HG02970 (cell line): Measurements from ENCODE around the gene NAA15.
A peak's percentile ranks its signal among the peaks of the same experiment; 100 is the strongest.
"Not testable (repeated sequence)": the region's sequence is repeated elsewhere in the genome, so short reads cannot be mapped to it uniquely, and the experiment has no call there.

Experiments
- ATAC-seq: cut with Tn5 transposase; IDR thresholded peaks from one replicate; pipeline ENCODE4 v1.9.1; 2021; ENCODE audit warnings: mild to moderate bottlenecking, moderate library complexity, moderate number of reproducible peaks; ENCODE audit not compliant: unreplicated experiment, low FRiP score

Gene NAA15

GRCh38 chr4:139443661-139444060 lies 142.4 kb downstream of the NAA15 start:
- no peak for ATAC-seq

GRCh38 chr4:139444881-139445280 lies 143.6 kb downstream of the NAA15 start:
- ATAC-seq, result not testable (repeated sequence)

GRCh38 chr4:139447078-139447477 lies 145.8 kb downstream of the NAA15 start:
- ATAC-seq, result not testable (repeated sequence)

DNA sequence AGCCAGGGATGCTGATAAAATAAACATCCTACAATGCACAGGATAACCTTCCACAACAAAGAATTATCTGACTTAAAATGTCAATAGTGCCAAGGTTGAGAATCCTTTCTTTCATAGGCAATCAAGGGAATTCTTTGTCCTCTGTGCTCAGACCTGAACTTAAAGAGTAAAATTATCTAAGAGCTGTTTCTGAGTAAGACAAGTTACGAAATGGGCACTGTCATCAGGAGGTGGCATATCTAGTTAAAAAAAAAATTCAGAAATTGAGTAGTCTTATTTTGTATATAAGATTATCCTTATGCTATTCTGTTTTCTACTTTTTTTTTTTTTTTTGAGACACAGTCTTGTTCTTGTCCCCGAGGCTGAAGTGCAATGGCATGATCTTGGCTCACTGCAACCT lies 149.3 kb downstream of the NAA15 start:
- ATAC-seq, result no peak

DNA sequence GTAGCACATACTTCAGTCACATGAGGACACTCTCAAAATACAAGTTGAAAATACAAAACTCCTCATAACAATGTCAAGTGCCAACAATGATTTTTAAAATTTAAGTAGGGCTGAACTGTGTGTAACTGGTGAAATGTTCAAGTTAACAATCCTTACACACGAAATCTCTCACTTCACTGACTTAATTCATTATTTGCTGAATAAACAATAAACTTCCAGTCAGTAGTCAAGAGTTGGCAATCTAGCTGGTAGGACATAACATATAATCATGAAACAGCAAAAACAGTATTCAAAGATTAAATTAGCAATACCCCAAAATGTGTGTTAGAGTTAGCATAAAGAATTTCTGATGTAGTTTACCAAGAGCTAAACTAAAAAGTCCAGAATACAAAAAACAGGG lies 150.7 kb downstream of the NAA15 start:
- ATAC-seq, result no peak

DNA sequence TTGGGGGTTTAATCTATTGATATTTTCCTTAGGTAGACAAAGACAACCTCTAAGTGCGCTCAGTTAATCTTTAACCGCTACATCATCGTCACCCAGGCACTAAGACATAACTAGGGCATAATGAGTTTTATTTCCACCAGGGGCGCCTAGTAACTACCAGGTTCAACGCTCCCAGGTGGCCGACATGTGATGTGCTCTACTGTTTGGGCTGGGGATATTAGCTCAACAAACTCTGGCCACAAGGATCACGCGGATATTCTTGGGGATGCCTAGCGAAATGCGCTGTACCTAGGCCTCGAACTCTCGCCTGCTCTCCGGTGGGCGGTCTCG lies 151.7 kb downstream of the NAA15 start:
- peak; percentile 45 for ATAC-seq

GRCh38 chr4:139453371-139454110 lies 152.2 kb downstream of the NAA15 start:
- peak; percentile 91 for ATAC-seq

GRCh38 chr4:139454111-139455045 lies 153.1 kb downstream of the NAA15 start, which contains the start of gene RAB33B:
Gene RAB33B (plus strand): TSS chr4:139454121. CDS start chr4:139454196, 75 bp downstream.
- ATAC-seq, result no peak

- no peak for ATAC-seq
Observed at GRCh38 chr4:139455126-139455538, 153.8 kb downstream of the NAA15 start.

GRCh38 chr4:139457318-139457717 lies 156.0 kb downstream of the NAA15 start:
- ATAC-seq, result no peak

GRCh38 chr4:139458543-139458942 lies 157.2 kb downstream of the NAA15 start:
- ATAC-seq, result no peak

GRCh38 chr4:139458999-139459398 lies 157.7 kb downstream of the NAA15 start:
- ATAC-seq, result no peak

- no peak for ATAC-seq
Observed at GRCh38 chr4:139460565-139460964, 159.3 kb downstream of the NAA15 start.

DNA sequence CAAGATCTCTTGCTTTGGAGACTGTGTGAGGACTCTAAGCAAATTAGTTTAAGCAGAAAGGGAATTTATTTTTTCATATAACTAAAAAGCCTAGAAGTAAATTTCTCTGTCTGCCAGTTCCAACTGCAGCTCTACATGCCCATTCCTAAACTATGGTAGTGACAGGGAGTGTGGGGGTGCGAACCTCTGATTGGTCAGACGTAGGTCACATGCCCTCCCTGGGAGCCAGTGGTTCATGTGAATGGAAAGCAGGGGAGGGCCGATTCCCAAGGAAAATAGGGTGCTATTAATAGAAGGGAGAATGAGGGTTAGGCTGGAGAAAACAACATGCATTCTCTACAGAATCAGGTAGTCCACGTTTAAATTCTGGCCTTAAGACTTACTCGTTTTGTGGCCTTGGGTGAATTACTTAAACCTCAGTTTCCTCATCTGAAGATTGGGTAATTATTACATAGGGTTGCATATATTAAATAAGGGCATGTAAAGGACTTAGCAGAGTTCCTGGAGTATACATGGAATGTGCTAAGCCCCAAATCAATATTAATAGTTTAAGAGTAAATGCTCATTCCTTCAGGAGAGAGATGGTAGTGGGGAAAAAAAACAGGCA lies 159.8 kb downstream of the NAA15 start:
- ATAC-seq, result no peak

- not testable (repeated sequence) for ATAC-seq
Observed at GRCh38 chr4:139464512-139464911, 163.2 kb downstream of the NAA15 start.

DNA sequence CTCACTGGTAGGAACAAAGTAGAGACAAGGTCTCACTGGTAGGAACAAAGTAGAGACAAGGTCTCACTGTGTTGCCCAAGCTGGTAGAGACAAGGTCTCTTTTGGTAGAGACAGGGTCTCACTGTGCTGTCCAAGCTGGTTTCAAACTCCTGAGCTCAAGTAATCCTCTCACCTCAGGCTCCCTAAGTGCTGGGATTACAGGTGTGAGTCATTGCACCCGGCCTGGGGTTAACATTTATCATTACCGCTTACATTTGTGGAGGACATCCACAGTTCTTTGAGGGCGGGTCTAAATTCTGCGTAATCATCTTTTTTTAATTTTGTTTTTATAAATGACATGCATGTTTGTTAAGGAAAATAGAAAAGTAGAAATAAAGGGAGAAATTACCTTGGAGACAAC lies 164.6 kb downstream of the NAA15 start:
- ATAC-seq, result no peak

- not testable (repeated sequence) for ATAC-seq
Observed at GRCh38 chr4:139468756-139469155, 167.5 kb downstream of the NAA15 start.

DNA sequence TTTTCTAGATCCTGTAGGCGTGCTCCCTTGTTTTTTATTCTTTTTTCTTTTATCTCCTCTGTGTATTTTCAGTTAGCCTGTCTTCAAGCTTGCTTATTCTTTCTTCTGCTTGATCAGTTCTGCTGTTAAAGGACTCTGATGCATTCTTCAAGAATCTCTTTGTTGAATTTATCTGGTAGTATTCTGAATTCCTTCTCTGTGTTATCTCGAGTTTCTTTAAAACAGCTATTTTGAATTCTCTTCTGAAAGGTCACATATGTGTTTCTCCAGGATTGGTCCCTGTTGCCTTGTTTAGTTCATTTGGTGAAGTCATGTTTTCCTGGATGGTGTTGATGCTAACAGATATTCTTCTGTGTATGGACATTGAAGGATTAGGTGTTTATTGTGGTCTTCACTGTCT lies 167.9 kb downstream of the NAA15 start:
- no peak for ATAC-seq
